Stimulated activated CD8-positive, alpha-beta memory T cell treated with anti-CD3 and anti-CD28 coated beads, Interleukin-7, amount 100 ng/mL, for 48 hours (primary cell): ENCODE data around the gene PTX4.

ENCODE experiments used
- DNase-seq, 2 donors: peaks; one replicate each; pipeline ENCODE4 v3.0.0-alpha.2; 2020; ENCODE audit warnings: low read depth in 1 of 2; ENCODE audit errors: extremely low read depth in 1 of 2

PTX4 gene

GRCh38 chr16:1502092-1503004 lies 13.6 kb upstream of the PTX4 start:
- no peak for DNase-seq

GRCh38 chr16:1501630-1502029 lies 12.9 kb upstream of the PTX4 start:
- no peak for DNase-seq

- DNase-seq = no peak
Measured at GRCh38 chr16:1500465-1501150, 11.9 kb upstream of the PTX4 start.

- no peak for DNase-seq
Measured at GRCh38 chr16:1499756-1500464, 11.2 kb upstream of the PTX4 start.

GRCh38 chr16:1498899-1499676 lies 10.3 kb upstream of the PTX4 start:
- DNase-seq = no peak

- DNase-seq = no peak
Measured at GRCh38 chr16:1497014-1497598, 8.4 kb upstream of the PTX4 start.

- DNase-seq = no peak
Measured at GRCh38 chr16:1496464-1496863, 7.7 kb upstream of the PTX4 start.

- DNase-seq = no peak
Measured at GRCh38 chr16:1495889-1496262, 7.1 kb upstream of the PTX4 start.

GRCh38 chr16:1495211-1495888 lies 6.6 kb upstream of the PTX4 start:
- DNase-seq = no peak

GRCh38 chr16:1494711-1495110 lies 6.0 kb upstream of the PTX4 start:
- DNase-seq = no peak

GRCh38 chr16:1494129-1494640 lies 5.4 kb upstream of the PTX4 start:
- DNase-seq = no peak

GRCh38 chr16:1493746-1494094 lies 5.0 kb upstream of the PTX4 start:
- no peak for DNase-seq

- peak; percentile 61 to 69 for DNase-seq
Measured at GRCh38 chr16:1492923-1493745, 4.4 kb upstream of the PTX4 start, which contains the start of gene TELO2. Gene TELO2, plus strand, starts transcription at chr16:1493360. Its CDS starts 922 bp downstream, at chr16:1494282.

GRCh38 chr16:1492082-1492922 lies 3.6 kb upstream of the PTX4 start:
- DNase-seq = no peak

GRCh38 chr16:1491327-1491726 lies 2.6 kb upstream of the PTX4 start:
- no peak for DNase-seq

GRCh38 chr16:1489077-1489476 lies 333 bp upstream of the PTX4 start:
- DNase-seq = no peak

- no peak for DNase-seq
Measured at GRCh38 chr16:1488054-1488601, 616 bp downstream of the PTX4 start.
